HG02884 (cell line): ENCODE data around the gene ST6GALNAC4.

ENCODE experiments used
- ATAC-seq: cut with Tn5 transposase; IDR thresholded peaks from one replicate; pipeline ENCODE4 v1.9.1; 2021; ENCODE audit warnings: mild to moderate bottlenecking, moderate library complexity; ENCODE audit not compliant: unreplicated experiment

ST6GALNAC4 gene

GRCh38 chr9:127915801-127916719, 781 bp downstream of the ST6GALNAC4 start:
- ATAC-seq, result no peak

GRCh38 chr9:127915325-127915752, 1.5 kb downstream of the ST6GALNAC4 start:
- no peak for ATAC-seq

GRCh38 chr9:127913682-127914081, 3.2 kb downstream of the ST6GALNAC4 start:
- ATAC-seq, result no peak

- no peak for ATAC-seq
Observed at GRCh38 chr9:127912882-127913281, 4.0 kb downstream of the ST6GALNAC4 start.

GRCh38 chr9:127912296-127912695, 4.5 kb downstream of the ST6GALNAC4 start:
- no peak for ATAC-seq

GRCh38 chr9:127910613-127911205, 6.1 kb downstream of the ST6GALNAC4 start:
- no peak for ATAC-seq

DNA sequence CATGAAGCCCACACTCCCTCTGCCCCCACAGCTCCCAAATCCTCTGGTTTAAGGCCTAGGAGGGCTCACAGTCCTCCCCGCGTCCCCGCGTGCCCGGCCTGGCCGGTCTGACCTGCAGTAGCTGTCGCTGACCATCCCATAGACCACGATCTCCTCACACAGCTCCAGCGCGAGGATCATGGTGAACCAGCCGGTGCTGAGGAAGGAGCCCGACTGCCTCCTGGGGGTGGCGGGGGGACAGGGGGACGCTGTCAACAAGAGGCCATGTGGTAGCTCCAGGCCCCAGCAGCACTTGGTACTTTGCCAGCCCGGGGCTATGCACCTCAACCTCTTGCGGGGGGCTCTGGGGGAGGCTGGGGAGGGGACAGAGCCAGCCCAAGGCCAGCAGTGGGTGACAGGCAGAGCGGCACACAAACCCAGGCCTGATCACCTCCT, 7.0 kb downstream of the ST6GALNAC4 start:
- ATAC-seq, result no peak

DNA sequence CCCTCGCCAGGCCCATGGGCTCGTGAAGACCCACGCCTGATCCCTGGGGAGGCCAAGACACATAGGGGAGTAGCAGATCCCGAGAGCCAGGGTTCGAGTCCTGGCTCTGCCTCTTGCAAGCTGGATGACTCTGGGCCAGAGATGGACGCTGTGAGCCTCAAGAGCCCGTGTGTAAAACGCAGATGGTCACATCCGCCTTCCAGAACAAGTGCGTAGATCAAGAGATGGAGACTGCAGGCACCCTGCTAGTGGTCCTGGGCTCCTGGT, 8.2 kb downstream of the ST6GALNAC4 start:
- ATAC-seq, result no peak

GRCh38 chr9:127907867-127908659, 8.8 kb downstream of the ST6GALNAC4 start:
- no peak for ATAC-seq

- no peak for ATAC-seq
Observed at GRCh38 chr9:127905788-127906191, 11.1 kb downstream of the ST6GALNAC4 start.

DNA sequence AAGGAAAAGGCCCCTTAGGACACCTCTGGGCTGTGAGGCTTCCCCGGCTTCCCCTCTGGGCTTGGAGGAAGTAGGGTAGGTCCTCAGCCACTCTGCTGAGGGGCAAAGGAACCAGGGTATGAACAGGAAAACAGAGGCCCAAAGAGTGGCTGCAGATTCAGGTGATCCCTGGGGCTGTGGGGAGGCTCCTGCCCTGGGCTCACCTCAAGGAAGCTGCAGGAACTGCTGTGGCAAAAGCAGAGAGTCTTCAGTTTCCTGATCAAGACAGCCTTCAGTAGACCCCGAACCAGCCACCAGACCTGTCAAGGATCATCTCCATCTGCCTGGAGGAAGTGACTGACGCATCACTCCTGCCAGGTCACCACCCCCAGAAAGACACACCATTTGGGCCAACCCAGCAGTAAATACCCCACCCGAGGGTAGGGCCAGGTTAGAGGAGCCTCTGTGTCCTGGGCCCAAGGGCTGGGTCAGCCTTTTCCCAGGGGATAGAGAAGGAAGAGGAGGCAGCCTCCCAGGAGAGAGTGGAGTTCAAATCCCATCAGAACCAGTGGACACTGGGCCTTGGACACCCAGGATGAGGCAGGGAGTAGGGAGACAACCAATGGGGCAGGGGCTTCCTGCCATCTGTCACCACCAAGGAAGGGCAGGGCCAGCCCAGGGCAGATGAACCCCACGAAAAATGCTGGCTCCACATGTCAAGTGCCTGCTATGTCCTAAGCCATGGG, 11.7 kb downstream of the ST6GALNAC4 start:
- ATAC-seq, result no peak

DNA sequence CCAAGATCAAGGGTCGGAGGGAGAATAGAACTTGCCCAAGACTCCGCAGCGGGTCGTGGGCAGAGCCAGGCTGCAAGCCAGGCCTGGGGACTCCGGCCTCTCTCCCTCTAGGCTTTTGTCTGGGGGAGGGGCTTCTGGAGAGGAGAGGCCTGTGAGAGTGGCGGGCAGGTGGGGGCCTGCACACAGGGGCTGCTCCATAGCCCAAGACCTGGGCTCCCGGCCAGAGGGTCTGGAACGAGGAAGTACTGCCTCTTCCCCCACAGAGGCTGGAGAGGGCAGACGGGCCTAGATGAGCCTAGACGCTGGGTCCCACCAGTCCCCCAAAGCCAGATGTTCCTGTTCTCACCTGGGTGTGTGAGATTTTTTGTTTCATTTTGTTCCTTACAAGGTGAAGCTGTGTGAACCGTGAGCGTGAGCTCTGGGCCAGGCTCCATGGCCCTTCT, 12.3 kb downstream of the ST6GALNAC4 start:
- no peak for ATAC-seq

- no peak for ATAC-seq
Observed at GRCh38 chr9:127903557-127904475, 13.0 kb downstream of the ST6GALNAC4 start.

- peak; percentile 57 for ATAC-seq
Observed at GRCh38 chr9:127899128-127899943, 17.5 kb downstream of the ST6GALNAC4 start, which contains the start of gene ST6GALNAC6. Gene ST6GALNAC6 (minus strand): TSS chr9:127899603. CDS start chr9:127897981, 1,622 bp downstream.

- ATAC-seq, result no peak
Observed at GRCh38 chr9:127898433-127899127, 18.3 kb downstream of the ST6GALNAC4 start.

GRCh38 chr9:127897193-127897692, 19.6 kb downstream of the ST6GALNAC4 start:
- no peak for ATAC-seq

- ATAC-seq, result no peak
Observed at GRCh38 chr9:127896395-127897192, 20.2 kb downstream of the ST6GALNAC4 start.
